GM21423 (cell line): ENCODE data around the gene MEIOSIN.

Experiments used
- ATAC-seq: cut with Tn5 transposase; IDR thresholded peaks from one replicate; pipeline ENCODE4 v1.9.1; 2021; ENCODE audit warnings: mild to moderate bottlenecking, moderate library complexity; ENCODE audit not compliant: unreplicated experiment

The MEIOSIN gene

GRCh38 chr19:45764945-45765701, 31.9 kb downstream of the MEIOSIN start:
- ATAC-seq: no peak

DNA sequence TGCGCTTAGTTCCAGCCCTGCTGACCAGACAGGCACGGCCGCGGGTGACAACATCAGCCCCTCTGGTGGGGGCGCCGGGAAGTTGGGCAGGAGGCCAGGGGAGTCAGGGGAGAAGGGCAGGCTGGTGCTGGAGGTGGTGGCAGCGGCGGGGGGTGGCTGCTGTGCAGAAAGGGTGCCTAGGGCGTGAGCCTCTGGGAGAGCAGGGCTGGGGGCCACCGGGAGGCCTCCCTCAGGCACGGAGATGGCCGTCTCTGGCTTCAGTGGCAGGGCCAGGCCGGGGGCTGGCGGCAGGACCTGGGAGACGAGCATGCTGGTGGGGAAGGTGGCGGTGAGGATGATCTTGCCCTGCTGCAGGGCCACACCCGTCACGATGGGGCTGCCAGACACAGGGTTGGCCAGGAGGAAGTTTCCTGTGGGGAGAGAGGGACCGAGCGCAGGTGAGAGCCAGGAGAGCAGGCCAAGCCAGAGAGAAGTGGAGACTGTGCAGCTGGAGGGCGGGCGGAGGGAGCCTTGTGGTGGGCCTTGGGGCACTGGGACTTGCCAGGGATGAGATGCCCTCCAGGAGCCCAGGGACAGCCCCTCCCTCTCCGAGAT, 32.6 kb downstream of the MEIOSIN start:
- ATAC-seq: no peak

- ATAC-seq: no peak
These were observed 33.1 kb downstream of the MEIOSIN start for GRCh38 chr19:45766296-45766868.

GRCh38 chr19:45766869-45767346, 33.7 kb downstream of the MEIOSIN start:
- ATAC-seq: no peak

GRCh38 chr19:45767410-45767880, 34.2 kb downstream of the MEIOSIN start:
- ATAC-seq: no peak

DNA sequence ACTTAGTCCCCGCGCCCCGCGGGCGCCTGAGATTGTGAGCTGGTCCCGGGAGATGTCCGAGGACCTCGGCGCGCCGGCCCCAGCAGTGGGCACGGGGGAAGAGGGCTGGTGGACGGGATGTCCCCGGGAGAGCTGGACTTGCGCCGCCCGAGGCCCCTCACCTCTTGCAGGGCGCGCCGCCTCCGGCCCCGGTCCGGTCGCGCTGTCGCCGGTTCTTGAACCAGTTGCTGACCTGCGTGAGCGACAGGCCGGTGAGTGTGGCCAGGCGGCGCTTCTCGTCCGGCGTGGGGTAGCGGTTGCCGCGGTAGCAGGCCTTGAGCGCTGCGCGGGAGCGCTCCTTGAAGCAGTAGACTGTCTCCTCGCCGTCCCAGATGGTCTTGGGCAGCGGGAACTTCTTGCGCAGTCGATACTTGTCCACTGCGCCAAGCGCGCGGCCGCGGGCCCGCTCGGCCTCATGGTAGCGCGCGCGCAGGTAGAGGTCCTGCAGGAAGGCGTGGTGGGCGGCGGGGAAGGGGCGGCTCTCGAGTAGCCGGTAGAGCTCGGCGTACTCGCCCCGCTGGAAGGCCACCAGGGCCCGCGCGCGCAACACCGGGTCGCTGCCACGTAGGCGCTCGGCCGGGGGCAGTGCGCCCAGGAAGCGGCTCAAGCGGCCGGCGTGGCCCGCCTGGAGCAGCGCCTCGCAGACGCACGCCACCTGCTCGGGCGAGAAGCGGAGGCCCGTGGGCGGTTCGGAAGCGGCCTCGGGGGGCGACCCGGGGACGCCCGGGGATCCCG, 34.8 kb downstream of the MEIOSIN start:
- no peak for ATAC-seq

DNA sequence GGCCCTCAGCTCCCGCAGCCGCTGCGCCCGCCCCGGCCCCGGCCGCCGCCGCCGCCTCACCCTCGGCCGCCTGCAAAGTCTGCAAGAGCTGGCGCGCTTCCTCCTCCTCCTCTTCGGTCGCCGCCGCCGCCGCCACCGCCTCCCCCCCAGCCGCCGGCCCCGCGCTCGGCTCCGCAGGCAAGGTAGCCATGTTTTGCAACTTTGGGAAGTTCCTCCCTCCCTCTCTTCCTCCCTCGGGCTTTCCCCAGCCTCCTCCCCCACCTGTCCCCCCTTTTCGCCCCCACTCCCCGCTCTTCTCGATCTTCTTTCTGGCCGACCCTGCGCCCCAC, 35.4 kb downstream of the MEIOSIN start:
- ATAC-seq: no peak

DNA sequence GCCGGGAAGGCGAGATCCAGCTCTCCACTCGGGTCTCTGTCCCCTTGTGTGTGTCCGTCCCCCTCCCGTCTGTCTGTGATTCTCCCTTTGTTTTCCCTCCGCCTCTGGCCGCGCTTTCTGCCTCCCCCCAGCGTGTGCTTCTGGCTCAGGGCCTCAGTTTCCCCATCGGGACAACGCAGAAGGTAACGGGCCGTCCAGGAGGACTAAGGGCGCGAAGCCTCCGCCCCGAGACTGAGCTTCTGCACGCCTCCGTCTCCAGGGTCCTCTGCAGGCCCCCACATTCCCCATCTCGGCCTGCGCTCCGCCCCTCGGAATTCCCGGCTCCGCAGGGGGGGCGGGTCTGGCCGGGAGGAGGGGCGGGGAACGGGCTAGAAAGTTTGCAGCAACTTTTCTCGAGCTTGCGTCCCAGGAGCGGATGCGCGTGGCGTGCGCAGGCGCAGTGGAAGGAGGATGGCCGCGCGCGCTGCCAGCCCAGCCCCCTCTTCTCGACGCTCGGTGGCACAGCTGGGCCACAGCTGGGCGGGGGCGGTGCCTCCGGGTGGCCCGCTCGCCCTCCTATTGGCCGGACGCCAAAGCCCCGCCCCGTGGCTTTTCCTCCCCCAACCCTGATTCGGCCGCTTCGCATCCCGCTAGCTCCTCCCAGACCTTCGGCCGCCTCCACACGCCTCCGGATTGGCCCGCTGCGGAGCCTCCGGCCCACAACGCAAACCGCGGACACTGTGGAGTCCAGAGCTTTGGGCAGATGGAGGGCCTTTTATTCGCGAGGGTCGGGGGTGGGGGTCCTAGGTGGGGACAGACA, 35.9 kb downstream of the MEIOSIN start, which contains the start of gene SIX5:
Gene SIX5 (minus strand): TSS at position 269 of the 799 bp plus-strand sequence. CDS start 408 bp downstream, outside the sequence.
- peak; percentile 54 for ATAC-seq

DNA sequence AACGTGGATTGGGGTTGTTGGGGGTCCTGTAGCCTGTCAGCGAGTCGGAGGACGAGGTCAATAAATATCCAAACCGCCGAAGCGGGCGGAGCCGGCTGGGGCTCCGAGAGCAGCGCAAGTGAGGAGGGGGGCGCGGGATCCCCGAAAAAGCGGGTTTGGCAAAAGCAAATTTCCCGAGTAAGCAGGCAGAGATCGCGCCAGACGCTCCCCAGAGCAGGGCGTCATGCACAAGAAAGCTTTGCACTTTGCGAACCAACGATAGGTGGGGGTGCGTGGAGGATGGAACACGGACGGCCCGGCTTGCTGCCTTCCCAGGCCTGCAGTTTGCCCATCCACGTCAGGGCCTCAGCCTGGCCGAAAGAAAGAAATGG, 36.6 kb downstream of the MEIOSIN start:
- peak; percentile 11 for ATAC-seq

GRCh38 chr19:45770192-45771101, 37.2 kb downstream of the MEIOSIN start:
- peak; percentile 42 for ATAC-seq

- no peak for ATAC-seq
These were observed 38.2 kb downstream of the MEIOSIN start for GRCh38 chr19:45771311-45771933.

DNA sequence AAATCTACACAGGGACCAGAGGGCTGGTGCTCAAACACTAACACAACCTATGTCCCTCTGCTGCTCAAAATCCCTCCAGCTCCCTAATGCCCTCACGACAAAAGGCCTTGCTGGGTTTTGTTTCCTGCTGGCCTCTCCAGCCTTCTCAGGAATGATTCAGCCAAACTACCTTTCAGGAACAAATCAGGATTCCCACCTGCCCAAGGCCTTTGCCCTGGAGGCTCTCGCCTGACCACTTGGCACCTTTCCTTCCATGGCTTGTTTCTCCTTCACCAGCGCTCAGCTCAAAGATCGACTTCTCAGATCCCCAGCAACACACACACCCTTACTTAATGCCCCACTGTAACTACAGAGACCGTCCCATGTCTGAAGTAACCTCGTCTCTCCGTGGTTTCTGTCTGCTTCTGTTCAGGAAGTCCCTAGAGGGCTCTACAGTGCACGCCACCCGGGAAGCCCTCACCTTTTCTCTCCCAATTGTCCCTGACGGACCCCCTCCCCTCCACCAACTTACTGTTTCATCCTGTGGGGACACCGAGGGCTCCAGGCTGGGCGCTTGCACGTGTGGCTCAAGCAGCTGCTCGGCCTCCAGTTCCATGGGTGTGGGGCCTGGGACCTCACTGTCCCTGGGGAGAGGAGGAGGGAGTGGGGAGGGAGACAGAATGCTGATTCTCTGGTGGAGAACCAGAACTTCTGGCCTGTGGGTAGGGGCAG, 39.0 kb downstream of the MEIOSIN start:
- no peak for ATAC-seq

- no peak for ATAC-seq
These were observed 39.7 kb downstream of the MEIOSIN start for GRCh38 chr19:45772912-45773311.

- no peak for ATAC-seq
These were observed 40.1 kb downstream of the MEIOSIN start for GRCh38 chr19:45773384-45773783.

DNA sequence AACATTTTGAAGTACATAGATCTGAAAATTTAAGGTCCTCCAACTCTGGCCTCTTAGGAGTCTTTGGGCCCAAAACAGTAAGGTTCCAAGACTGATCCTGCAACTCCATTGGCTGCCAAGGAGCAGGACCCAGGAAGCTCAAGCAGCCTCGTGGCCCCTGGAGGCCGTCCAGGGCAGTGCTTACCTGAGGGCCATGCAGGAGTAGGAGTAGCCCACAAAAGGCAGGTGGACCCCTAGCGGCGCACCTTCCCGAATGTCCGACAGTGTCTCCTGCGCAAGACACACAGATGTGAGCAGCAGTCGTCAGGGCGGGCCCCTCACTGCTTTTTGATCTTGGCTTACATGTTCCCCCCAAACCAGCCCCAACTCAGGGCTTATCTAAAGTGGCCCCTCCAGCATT, 41.5 kb downstream of the MEIOSIN start:
- ATAC-seq: no peak

DNA sequence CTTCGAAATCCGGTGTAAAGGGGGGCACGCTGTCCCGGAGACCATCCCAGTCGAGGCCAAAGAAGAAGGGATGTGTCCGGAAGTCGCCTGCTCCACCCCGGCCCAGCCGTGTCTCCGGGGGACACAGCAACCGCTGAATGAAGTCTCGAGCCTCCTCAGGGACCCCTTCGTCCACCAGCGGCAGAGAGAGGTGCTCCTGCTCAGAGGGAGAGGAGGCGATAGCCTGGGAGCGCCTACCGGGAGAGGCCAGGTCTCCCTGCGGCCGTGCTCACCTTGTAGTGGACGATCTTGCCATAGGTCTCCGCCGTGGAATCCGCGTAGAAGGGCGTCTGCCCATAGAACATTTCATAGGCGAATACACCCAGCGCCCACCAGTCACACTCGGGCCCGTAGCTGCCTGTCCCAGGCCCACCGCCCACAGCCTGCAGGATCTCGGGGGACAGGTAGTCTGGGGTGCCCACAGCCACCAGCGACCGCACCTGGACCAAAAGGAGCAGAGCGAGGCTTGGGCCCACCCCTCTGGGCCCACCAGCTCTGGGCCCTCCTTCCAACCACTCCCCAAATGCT, 44.2 kb downstream of the MEIOSIN start:
- no peak for ATAC-seq

DNA sequence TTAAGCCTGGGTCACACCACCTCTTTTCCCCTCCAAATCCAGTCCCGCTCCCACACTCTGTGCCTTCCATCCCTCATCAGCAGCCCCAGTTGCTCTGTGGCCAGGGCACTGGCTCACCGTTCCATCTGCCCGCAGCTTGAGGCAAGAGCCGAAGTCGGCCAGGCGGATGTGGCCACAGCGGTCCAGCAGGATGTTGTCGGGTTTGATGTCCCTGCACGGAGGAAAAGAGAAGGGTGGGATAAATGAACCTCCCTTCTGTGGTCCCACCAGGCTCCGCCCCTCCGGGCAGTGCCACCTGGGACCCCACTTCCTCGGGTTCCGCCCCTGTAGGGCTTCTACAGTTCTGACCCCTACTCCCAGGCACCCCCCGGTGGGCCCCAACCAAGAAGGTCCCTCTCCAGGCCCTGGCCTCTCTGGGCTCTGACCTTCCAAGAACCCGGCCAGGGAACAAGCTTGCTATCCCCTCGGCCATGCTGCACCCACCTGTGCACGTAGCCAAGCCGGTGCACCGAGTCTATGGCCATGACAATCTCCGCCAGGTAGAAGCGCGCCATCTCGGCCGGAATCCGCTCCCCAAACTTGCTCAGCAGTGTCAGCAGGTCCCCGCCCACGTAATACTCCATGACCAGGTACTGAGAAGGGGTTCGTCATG, 44.9 kb downstream of the MEIOSIN start:
- ATAC-seq: no peak
